IMR-90 (cell line): ENCODE results near the gene C1QC. TPM values are rescaled to one million over a fixed set of nuclear protein-coding genes. Genes with fewer than 3 reads are reported as not detected.

Source experiments
- ATAC-seq: fragments of 200-7000 bp; cut with Tn5 transposase; 2 replicates; pipeline ENCODE4 v1.9.1; 2020; ENCODE audit warnings: low read depth, mild to moderate bottlenecking, moderate library complexity
- BruUV-seq: library from RNA; stranded (reverse); fragments of 400-500 nt; replicated peaks from 2 replicates; lab custom pipeline; 2021; lab: Mats Ljungman, UMichigan
- CTCF ChIA-PET: fragments of 300-600 bp; formaldehyde crosslinking; extraction: SDS; loops from one replicate; lab custom pipeline; 2021; ENCODE audit warnings: antibody characterized with exemption; lab: Yijun Ruan, JAX
- POLR2A ChIA-PET: fragments of 300-600 bp; sonication (Branson Sonifier 250); formaldehyde crosslinking; loops from one replicate; lab custom pipeline; 2022; ENCODE audit warnings: antibody characterized with exemption; ENCODE audit not compliant: unreplicated experiment; lab: Charles Lee
- DNase-seq: peaks from one replicate; pipeline ENCODE4 v3.0.0; 2013
- H2AFZ ChIP-seq: replicated peaks from 2 replicates; pipeline ENCODE3; 2013; ENCODE audit warnings: low read length, mild to moderate bottlenecking; ENCODE audit not compliant: poor library complexity
- H2AK5ac ChIP-seq: 2 replicates; pipeline ENCODE4 v1.6.1; 2013; ENCODE audit warnings: low read depth, low read length, inconsistent platforms
- H2AK9ac ChIP-seq: replicated peaks from 2 replicates; pipeline ENCODE3; 2013; ENCODE audit warnings: mild to moderate bottlenecking, low read depth, low read length, moderate library complexity; ENCODE audit not compliant: poor library complexity
- H2BK120ac ChIP-seq: 2 replicates; pipeline ENCODE4 v1.6.1; 2013; ENCODE audit warnings: low read depth, low read length, inconsistent platforms
- H2BK15ac ChIP-seq: 3 replicates; pipeline ENCODE4 v1.6.1; 2013; ENCODE audit warnings: low read depth, low read length, inconsistent platforms
- H2BK20ac ChIP-seq: 2 replicates; pipeline ENCODE4 v1.6.1; 2013; ENCODE audit warnings: low read depth, mild to moderate bottlenecking, inconsistent platforms, low read length, moderate library complexity
- H2BK5ac ChIP-seq: 2 replicates; pipeline ENCODE4 v1.6.1; 2013; ENCODE audit warnings: mild to moderate bottlenecking, low read depth, low read length, inconsistent platforms; ENCODE audit not compliant: poor library complexity, severe bottlenecking
- H3K14ac ChIP-seq: replicated peaks from 2 replicates; pipeline ENCODE4 v1.6.1; 2013; ENCODE audit warnings: low read depth, low read length, inconsistent platforms
- H3K18ac ChIP-seq: 2 replicates; pipeline ENCODE4 v1.6.1; 2013; ENCODE audit warnings: low read depth, low read length, control low read depth
- H3K23ac ChIP-seq: 2 replicates; pipeline ENCODE4 v1.6.1; 2013; ENCODE audit warnings: low read depth, low read length, inconsistent platforms
- H3K27ac ChIP-seq: 2 replicates; pipeline ENCODE4 v1.5.1; 2013; ENCODE audit warnings: mild to moderate bottlenecking, control low read depth, low read length; ENCODE audit not compliant: insufficient read depth
- H3K27me3 ChIP-seq: 2 replicates; pipeline ENCODE4 v1.6.1; 2013; ENCODE audit warnings: low read length; ENCODE audit not compliant: control insufficient read depth, insufficient read depth
- H3K36me3 ChIP-seq: 2 replicates; pipeline ENCODE4 v1.6.1; 2013; ENCODE audit warnings: low read length, mixed read lengths; ENCODE audit not compliant: control insufficient read depth, insufficient read depth
- H3K4ac ChIP-seq: 2 replicates; pipeline ENCODE4 v1.6.1; 2013; ENCODE audit warnings: low read depth, low read length, inconsistent platforms
- H3K4me1 ChIP-seq: 2 replicates; pipeline ENCODE4 v1.6.1; 2013; ENCODE audit warnings: low read length, mixed read lengths; ENCODE audit not compliant: control insufficient read depth, insufficient read depth
- H3K4me2 ChIP-seq: 2 replicates; pipeline ENCODE4 v1.6.1; 2013; ENCODE audit warnings: low read depth, mild to moderate bottlenecking, control low read depth, low read length, moderate library complexity
- H3K4me3 ChIP-seq: 2 replicates; pipeline ENCODE4 v1.5.1; 2013; ENCODE audit warnings: low read depth, mild to moderate bottlenecking, control low read depth, low read length, moderate library complexity; ENCODE audit not compliant: insufficient read depth
- H3K56ac ChIP-seq: 2 replicates; pipeline ENCODE4 v1.6.1; 2013; ENCODE audit warnings: low read length, inconsistent platforms; ENCODE audit not compliant: insufficient read depth; ENCODE audit errors: extremely low read depth
- H3K79me1 ChIP-seq, 2 experiments: 2 replicates each; pipeline ENCODE4 v1.6.1; 2013; ENCODE audit warnings: low read length in 2 of 2, inconsistent platforms in 1 of 2, low read depth in 1 of 2
- H3K9ac ChIP-seq: 2 replicates; pipeline ENCODE4 v1.6.1; 2013; ENCODE audit warnings: low read depth, low read length, control low read depth
- H3K9me1 ChIP-seq: 2 replicates; pipeline ENCODE4 v1.6.1; 2013; ENCODE audit warnings: low read length, inconsistent platforms; ENCODE audit not compliant: insufficient read depth
- H3K9me3 ChIP-seq: 2 replicates; pipeline ENCODE4 v1.6.1; 2013; ENCODE audit warnings: low read length; ENCODE audit not compliant: control insufficient read depth, insufficient read depth
- H4K20me1 ChIP-seq: 2 replicates; pipeline ENCODE4 v1.6.1; 2013; ENCODE audit warnings: low read length, inconsistent platforms; ENCODE audit not compliant: insufficient read depth
- H4K5ac ChIP-seq: 2 replicates; pipeline ENCODE4 v1.6.1; 2013; ENCODE audit warnings: mild to moderate bottlenecking, low read depth, low read length, control low read depth
- H4K8ac ChIP-seq, 2 experiments: 2 replicates each; pipeline ENCODE4 v1.6.1; 2013; ENCODE audit warnings: low read depth in 2 of 2, low read length in 2 of 2, control low read depth in 1 of 2, inconsistent platforms in 1 of 2
- H4K91ac ChIP-seq: 2 replicates; pipeline ENCODE4 v1.6.1; 2013; ENCODE audit warnings: low read depth, low read length, inconsistent platforms; ENCODE audit not compliant: insufficient read depth
- BHLHE40 ChIP-seq: fragments of 150-350 bp; IDR thresholded peaks from 2 replicates; pipeline ENCODE4 v1.6.1; 2016; ENCODE audit warnings: mild to moderate bottlenecking, low read depth, low read length
- CEBPB ChIP-seq: IDR thresholded peaks from 2 replicates; pipeline ENCODE4 v1.6.1; 2012; ENCODE audit warnings: low read depth, low read length, improper control_type of control experiment
- CHD1 ChIP-seq: IDR thresholded peaks from 2 replicates; pipeline ENCODE4 v1.6.1; 2012; ENCODE audit warnings: low read depth, low read length, improper control_type of control experiment
- FOS ChIP-seq: fragments of 150-350 bp; IDR thresholded peaks from 2 replicates; pipeline ENCODE4 v1.6.1; 2016; ENCODE audit warnings: low read depth, low read length
- MAFK ChIP-seq: IDR thresholded peaks from 2 replicates; pipeline ENCODE4 v1.6.1; 2012; ENCODE audit warnings: low read depth, low read length, improper control_type of control experiment
- MAZ ChIP-seq: IDR thresholded peaks from 2 replicates; pipeline ENCODE4 v1.6.1; 2012; ENCODE audit warnings: low read depth, mild to moderate bottlenecking, low read length, improper control_type of control experiment, moderate library complexity, borderline replicate concordance
- MXI1 ChIP-seq: IDR thresholded peaks from 2 replicates; pipeline ENCODE4 v1.6.1; 2012; ENCODE audit warnings: low read depth, mild to moderate bottlenecking, low read length, moderate library complexity, borderline replicate concordance
- NFE2L2 ChIP-seq: fragments of 150-350 bp; IDR thresholded peaks from 2 replicates; pipeline ENCODE4 v1.6.1; 2016; ENCODE audit warnings: low read depth, mild to moderate bottlenecking, low read length
- POLR2A ChIP-seq: IDR thresholded peaks from 2 replicates; pipeline ENCODE4 v1.6.1; 2012; ENCODE audit warnings: mild to moderate bottlenecking, low read depth, low read length
- RAD21 ChIP-seq: IDR thresholded peaks from 2 replicates; pipeline ENCODE4 v1.6.1; 2012; ENCODE audit warnings: low read length, improper control_type of control experiment
- RCOR1 ChIP-seq: IDR thresholded peaks from 2 replicates; pipeline ENCODE4 v1.6.1; 2012; ENCODE audit warnings: mild to moderate bottlenecking, low read length, improper control_type of control experiment; ENCODE audit not compliant: insufficient replicate concordance
- RFX5 ChIP-seq: IDR thresholded peaks from 2 replicates; pipeline ENCODE4 v1.8.0; 2012; ENCODE audit warnings: low read depth, mild to moderate bottlenecking, low read length, moderate library complexity
- SMC3 ChIP-seq: fragments of 150-350 bp; IDR thresholded peaks from 2 replicates; pipeline ENCODE4 v1.6.1; 2016; ENCODE audit warnings: low read depth, mild to moderate bottlenecking, antibody characterized with exemption, low read length, moderate library complexity
- WGBS, 2 experiments: methylation state at CpG; one replicate each; pipeline versions ENCODE4 v1.1.5 to v1.1.7; 2013; ENCODE audit warnings: missing lambda C conversion rate in 2 of 2; ENCODE audit not compliant: insufficient read length in 1 of 2; ENCODE audit errors: extremely low coverage in 2 of 2; 5-methylcytosine and 5-hydroxymethylcytosine counted together
- dilution Hi-C: fragments of 300-500 bp; cut with HindIII; formaldehyde crosslinking; loops from one replicate; pipeline ENCODE4 v1.14.3; 2018; ENCODE audit warnings: low sequenced_read_pairs; ENCODE audit not compliant: unreplicated experiment
- in situ Hi-C: fragments of 300-500 bp; cut with MboI; formaldehyde crosslinking; loops from 3 replicates; pipeline ENCODE4 v1.14.3; 2019; ENCODE audit warnings: low sequenced_read_pairs, inconsistent platforms, mixed read lengths
- intact Hi-C: fragments of 100-400 bp; cut with micrococcal nuclease; formaldehyde crosslinking; loops from 2 replicates; pipeline ENCODE4 v1.10.0; 2022
- polyA plus RNA-seq, 3 experiments: library from polyadenylated mRNA; depleted of rRNA; stranded (reverse); fragments of >200 nt; gene quantifications; 2 replicates each; pipeline ENCODE4 v1.2.3, GENCODE V29; 2012; ENCODE audit warnings: low replicate concordance in 1 of 3
- total RNA-seq: library from RNA; depleted of rRNA; stranded (reverse); fragments of >200 nt; gene quantifications from 2 replicates; pipeline ENCODE4 v1.2.3, GENCODE V29; 2012
- TF ChIP-seq, protein P1 (sequence below): fragments of 150-350 bp; IDR thresholded peaks from 2 replicates; pipeline ENCODE4 v1.6.1; 2016; ENCODE audit warnings: low read depth, mild to moderate bottlenecking, low read length, moderate library complexity, borderline replicate concordance
- TF ChIP-seq, protein P2 (sequence below): conservative IDR thresholded peaks from 2 replicates; pipeline ENCODE4 v1.5.1; 2012; ENCODE audit warnings: mild to moderate bottlenecking, low read depth, low read length, improper control_type of control experiment
- TF ChIP-seq, protein P3 (sequence below): fragments of 150-350 bp; IDR thresholded peaks from 2 replicates; pipeline ENCODE4 v1.6.1; 2017; ENCODE audit warnings: mild to moderate bottlenecking, antibody characterized with exemption, low read length, low read depth

C1QC gene
- total and polyA plus RNA-seq, 2 of the 4 experiments (the other 2 are of a cell fraction) = not detected

DNA sequence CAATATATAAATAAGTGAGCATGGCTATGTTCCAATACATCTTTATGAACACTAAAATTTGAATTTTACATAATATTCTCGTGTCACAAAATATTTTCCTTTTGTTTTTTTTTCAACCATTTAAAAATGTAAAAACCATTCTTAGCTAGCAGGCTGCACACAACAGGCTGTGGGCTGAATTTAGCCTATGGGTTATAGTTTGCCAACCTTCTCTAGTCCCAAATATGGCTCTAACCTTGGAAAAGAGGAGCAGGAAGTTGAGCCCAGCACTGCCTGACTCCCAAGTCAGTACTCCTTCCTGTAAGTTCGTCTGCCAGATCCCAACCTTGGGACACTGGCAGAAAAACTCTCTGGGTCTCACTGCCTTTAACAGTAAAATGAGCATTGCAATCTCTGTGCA lies 23.0 kb downstream of the C1QC start:
- BruUV-seq = no TSS peak
- Histone ChIP-seq H2AK5ac (no peak overlapping the region), H3K36me3 (no peaks in the 10 kb centered on the region), H4K20me1 (no peaks in the 10 kb centered on the region), H3K23ac (no peak overlapping the region), H2BK15ac (no peak overlapping the region), H2BK20ac (no peak overlapping the region), H4K5ac (no peak overlapping the region), H3K56ac (no peak overlapping the region), H3K4me2 (no peak overlapping the region), H4K91ac (no peak overlapping the region), H3K4me1 (no peaks in the 10 kb centered on the region), H3K4ac (no peak overlapping the region), H2AK9ac (no peak overlapping the region), H3K9me3 (no peaks in the 10 kb centered on the region), H3K9me1 (no peaks in the 10 kb centered on the region), H3K27me3 (peaks cover 77% of the 10 kb centered on the region), H3K4me3 (no peak overlapping the region), H3K9ac (no peak overlapping the region), H4K8ac (no peak overlapping the region), H3K18ac (no peak overlapping the region), H3K79me1 (no peaks in the 10 kb centered on the region), H3K14ac (no peak overlapping the region), H2BK120ac (no peak overlapping the region), H2BK5ac (no peak overlapping the region), H2AFZ (no peak overlapping the region), H3K27ac (no peak overlapping the region)
- 63% methylated on average over 1 of the region's 2 CpGs; no CpG with 5 or more reads in 1 of the 2 experiments for WGBS, 2 experiments
- ChIA-PET POLR2A (interaction anchor here (0.6 kb wide), 1 partner anchor 219 kb away, joined by 4 read pairs; no protein-coding TSS in a partner anchor), CTCF (no interaction called here)
- in situ Hi-C loops = no loop called here
- DNase-seq (no peak), ATAC-seq (no peak)
- dilution Hi-C loops = no loop called here
- TF ChIP-seq, protein P1, sequence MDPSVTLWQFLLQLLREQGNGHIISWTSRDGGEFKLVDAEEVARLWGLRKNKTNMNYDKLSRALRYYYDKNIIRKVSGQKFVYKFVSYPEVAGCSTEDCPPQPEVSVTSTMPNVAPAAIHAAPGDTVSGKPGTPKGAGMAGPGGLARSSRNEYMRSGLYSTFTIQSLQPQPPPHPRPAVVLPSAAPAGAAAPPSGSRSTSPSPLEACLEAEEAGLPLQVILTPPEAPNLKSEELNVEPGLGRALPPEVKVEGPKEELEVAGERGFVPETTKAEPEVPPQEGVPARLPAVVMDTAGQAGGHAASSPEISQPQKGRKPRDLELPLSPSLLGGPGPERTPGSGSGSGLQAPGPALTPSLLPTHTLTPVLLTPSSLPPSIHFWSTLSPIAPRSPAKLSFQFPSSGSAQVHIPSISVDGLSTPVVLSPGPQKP = no peak
- TF ChIP-seq FOS (no peak), POLR2A (no peak), NFE2L2 (no peak), RFX5 (no peak), CHD1 (no peak), RAD21 (no peak), RCOR1 (no peak), SMC3 (no peak), BHLHE40 (no peak), MAFK (no peak), MXI1 (no peak), CEBPB (no peak), MAZ (no peak)
- TF ChIP-seq, protein P2, sequence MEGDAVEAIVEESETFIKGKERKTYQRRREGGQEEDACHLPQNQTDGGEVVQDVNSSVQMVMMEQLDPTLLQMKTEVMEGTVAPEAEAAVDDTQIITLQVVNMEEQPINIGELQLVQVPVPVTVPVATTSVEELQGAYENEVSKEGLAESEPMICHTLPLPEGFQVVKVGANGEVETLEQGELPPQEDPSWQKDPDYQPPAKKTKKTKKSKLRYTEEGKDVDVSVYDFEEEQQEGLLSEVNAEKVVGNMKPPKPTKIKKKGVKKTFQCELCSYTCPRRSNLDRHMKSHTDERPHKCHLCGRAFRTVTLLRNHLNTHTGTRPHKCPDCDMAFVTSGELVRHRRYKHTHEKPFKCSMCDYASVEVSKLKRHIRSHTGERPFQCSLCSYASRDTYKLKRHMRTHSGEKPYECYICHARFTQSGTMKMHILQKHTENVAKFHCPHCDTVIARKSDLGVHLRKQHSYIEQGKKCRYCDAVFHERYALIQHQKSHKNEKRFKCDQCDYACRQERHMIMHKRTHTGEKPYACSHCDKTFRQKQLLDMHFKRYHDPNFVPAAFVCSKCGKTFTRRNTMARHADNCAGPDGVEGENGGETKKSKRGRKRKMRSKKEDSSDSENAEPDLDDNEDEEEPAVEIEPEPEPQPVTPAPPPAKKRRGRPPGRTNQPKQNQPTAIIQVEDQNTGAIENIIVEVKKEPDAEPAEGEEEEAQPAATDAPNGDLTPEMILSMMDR = no peak
- TF ChIP-seq, protein P3, sequence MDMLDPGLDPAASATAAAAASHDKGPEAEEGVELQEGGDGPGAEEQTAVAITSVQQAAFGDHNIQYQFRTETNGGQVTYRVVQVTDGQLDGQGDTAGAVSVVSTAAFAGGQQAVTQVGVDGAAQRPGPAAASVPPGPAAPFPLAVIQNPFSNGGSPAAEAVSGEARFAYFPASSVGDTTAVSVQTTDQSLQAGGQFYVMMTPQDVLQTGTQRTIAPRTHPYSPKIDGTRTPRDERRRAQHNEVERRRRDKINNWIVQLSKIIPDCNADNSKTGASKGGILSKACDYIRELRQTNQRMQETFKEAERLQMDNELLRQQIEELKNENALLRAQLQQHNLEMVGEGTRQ = no peak
- intact Hi-C loops = loop anchor here (10.0 kb wide), 1 partner anchor 298 kb away; no protein-coding TSS in a partner anchor
